GM12875 (cell line): Measurements from ENCODE around the gene POP7.

Experiments used
- H3K4me3 ChIP-seq: one replicate; pipeline ENCODE4 v1.5.1; 2011; ENCODE audit warnings: low read depth, low read length, control low read depth
- CTCF ChIP-seq: IDR thresholded peaks from 2 replicates; pipeline ENCODE4 v1.5.1; 2011; ENCODE audit warnings: low read depth, mild to moderate bottlenecking, control low read depth, inconsistent platforms, low read length, moderate library complexity, borderline replicate concordance; ENCODE audit not compliant: insufficient read depth

Gene POP7

GRCh38 chr7:100736671-100737070 lies 30.8 kb downstream of the POP7 start:
- TF ChIP-seq CTCF = no peak
- H3K4me3 ChIP-seq = no peak overlapping the region

- no peak overlapping the region for H3K4me3 ChIP-seq
- TF ChIP-seq CTCF = no peak
These were observed 34.0 kb downstream of the POP7 start for GRCh38 chr7:100739934-100740333.

- TF ChIP-seq CTCF = no peak
- H3K4me3 ChIP-seq = no peak overlapping the region
These were observed 38.7 kb downstream of the POP7 start for GRCh38 chr7:100744605-100745004.

GRCh38 chr7:100745184-100745583 lies 39.3 kb downstream of the POP7 start:
- H3K4me3 ChIP-seq = peak overlapping the region; percentile 51
- no peak for TF ChIP-seq CTCF

GRCh38 chr7:100752994-100753393 lies 47.1 kb downstream of the POP7 start:
- no peak for TF ChIP-seq CTCF
- H3K4me3 ChIP-seq = no peak overlapping the region

- TF ChIP-seq CTCF = no peak
- no peak overlapping the region for H3K4me3 ChIP-seq
These were observed 47.8 kb downstream of the POP7 start for GRCh38 chr7:100753750-100754149.
